Occipital lobe (tissue), 1 donor: ENCODE results near the gene TCAF1. TPM values are rescaled to one million over a fixed set of nuclear protein-coding genes. Genes with fewer than 3 reads are reported as not detected.

Experiments used
- total RNA-seq: library from RNA; depleted of rRNA; stranded (reverse); fragments of >200 nt; gene quantifications from one replicate; pipeline ENCODE4 v1.2.3, GENCODE V29; 2014

The TCAF1 gene
- total RNA-seq, 1 donor from 2014 or later: 178 TPM

Other genes with a start within 250 kb of the TCAF1 start
- gene CTAGE6, start 144.5 kb downstream of the TCAF1 start, total RNA-seq: not detected
- gene OR2F2, start 33.1 kb upstream of the TCAF1 start, total RNA-seq: not detected
- gene OR2F1, start 52.7 kb upstream of the TCAF1 start, total RNA-seq: not detected
- gene OR6B1, start 98.1 kb upstream of the TCAF1 start, total RNA-seq: not detected
- gene OR2A5, start 146.8 kb upstream of the TCAF1 start, total RNA-seq: not detected
- not detected for gene OR2A25, start 167.6 kb upstream of the TCAF1 start, total RNA-seq
- gene OR2A12, start 184.1 kb upstream of the TCAF1 start, total RNA-seq: not detected
- gene OR2A2, start 207.4 kb upstream of the TCAF1 start, total RNA-seq: not detected
- not detected for gene OR2A14, start 221.0 kb upstream of the TCAF1 start, total RNA-seq